K562 (cell line): ENCODE data around the gene SHB. TPM values are rescaled to one million over a fixed set of nuclear protein-coding genes. Genes with fewer than 3 reads are reported as not detected.

ENCODE experiments used
- ATAC-seq: fragments of 200-7000 bp; cut with Tn5 transposase; 3 replicates; pipeline ENCODE4 v1.9.1; 2020; ENCODE audit warnings: moderate library complexity
- BruUV-seq: library from RNA; stranded (reverse); fragments of 400-500 nt; replicated peaks from 2 replicates; lab custom pipeline; 2021; lab: Mats Ljungman, UMichigan
- CTCF ChIA-PET: fragments of 300-600 bp; formaldehyde crosslinking; extraction: SDS; loops from one replicate; lab custom pipeline; 2021; ENCODE audit warnings: low intra/inter-chr PET ratio; lab: Yijun Ruan, JAX
- POLR2A ChIA-PET: fragments of 300-600, 350-650 bp; sonication (Branson Sonifier 250); formaldehyde crosslinking; extraction: SDS; loops from one replicate; lab custom pipeline; 2021; ENCODE audit warnings: antibody characterized with exemption, inconsistent platforms; lab: Yijun Ruan, JAX
- DNase-seq, 4 experiments: peaks; one replicate each; pipeline versions ENCODE4 v3.0.0 to v3.0.0-alpha.2; 2011 to 2018; ENCODE audit warnings: low spot score in 3 of 4, mixed read lengths in 3 of 4; ENCODE audit errors: extremely low read depth in 1 of 4
- FAIRE-seq: peaks from 2 replicates; lab custom pipeline; 2011; peaks lifted over from hg19 to GRCh38; lab: Jason Lieb, UNC
- H2AFZ ChIP-seq: 2 replicates; pipeline ENCODE4 v1.6.0; 2011; ENCODE audit warnings: low read depth, low read length, control low read depth, inconsistent platforms
- H3K27ac ChIP-seq: fragments of 200-600 bp; 3 replicates; pipeline ENCODE4 v1.8.0; 2011; ENCODE audit warnings: low read depth, mild to moderate bottlenecking, control low read depth, inconsistent platforms, low read length, moderate library complexity, mixed read lengths; ENCODE audit errors: extremely low read depth
- H3K27me3 ChIP-seq, 2 experiments: fragments of 300-600 bp in 1 of 2; 2 replicates in 1 of 2; 3 replicates in 1 of 2; pipeline versions ENCODE4 v1.6.0 to v1.8.0; 2011; ENCODE audit warnings: inconsistent platforms in 2 of 2, low read length in 2 of 2, mild to moderate bottlenecking in 1 of 2, mixed read lengths in 1 of 2, moderate library complexity in 1 of 2; ENCODE audit not compliant: control insufficient read depth in 2 of 2, insufficient read depth in 2 of 2
- H3K36me3 ChIP-seq: fragments of 300-600 bp; 3 replicates; pipeline ENCODE4 v1.8.0; 2011; ENCODE audit warnings: mild to moderate bottlenecking, low read length, inconsistent platforms; ENCODE audit not compliant: control insufficient read depth, insufficient read depth
- H3K4me1 ChIP-seq, 2 experiments: fragments of 200-600 bp in 1 of 2; replicated peaks in 1 of 2; 2 replicates in 1 of 2; 3 replicates in 1 of 2; pipeline versions ENCODE4 v1.5.1 to v1.8.0; 2011; ENCODE audit warnings: inconsistent platforms in 2 of 2, low read length in 2 of 2, mild to moderate bottlenecking in 1 of 2, mixed read lengths in 1 of 2, moderate library complexity in 1 of 2; ENCODE audit not compliant: control insufficient read depth in 2 of 2, insufficient read depth in 2 of 2
- H3K4me2 ChIP-seq: 2 replicates; pipeline ENCODE4 v1.6.1; 2011; ENCODE audit warnings: low read length, control low read depth, inconsistent platforms, mixed read lengths; ENCODE audit not compliant: insufficient read depth
- H3K4me3 ChIP-seq: fragments of 200-600 bp; sonication (generic), shearing (Covaris generic); 2 replicates; pipeline ENCODE4 v1.5.1; 2016; ENCODE audit warnings: control low read depth, inconsistent platforms
- H3K79me2 ChIP-seq: fragments of 200-600 bp; 3 replicates; pipeline ENCODE4 v1.8.0; 2011; ENCODE audit warnings: low read length, inconsistent platforms; ENCODE audit not compliant: control insufficient read depth, insufficient read depth
- H3K9ac ChIP-seq, 2 experiments: 2 replicates each; pipeline versions ENCODE4 v1.6.0 to v1.6.1; 2011; ENCODE audit warnings: low read depth in 2 of 2, low read length in 2 of 2, control low read depth in 1 of 2, inconsistent platforms in 1 of 2, mild to moderate bottlenecking in 1 of 2, mixed read lengths in 1 of 2; ENCODE audit not compliant: insufficient read depth in 1 of 2
- H3K9me1 ChIP-seq: one replicate; pipeline ENCODE4 v1.6.0; 2011; ENCODE audit warnings: inconsistent platforms, mild to moderate bottlenecking, low read length, moderate library complexity; ENCODE audit not compliant: control insufficient read depth, insufficient read depth
- H3K9me3 ChIP-seq: replicated peaks from 2 replicates; pipeline ENCODE4 v1.5.1; 2011; ENCODE audit warnings: low read depth, low read length, inconsistent platforms; ENCODE audit not compliant: control insufficient read depth, insufficient read depth
- H4K20me1 ChIP-seq: replicated peaks from 2 replicates; pipeline ENCODE4 v1.6.1; 2011; ENCODE audit warnings: low read length, inconsistent platforms, mixed read lengths; ENCODE audit not compliant: control insufficient read depth, insufficient read depth
- CCNT2 ChIP-seq: IDR thresholded peaks from 2 replicates; pipeline ENCODE4 v1.6.1; 2011; ENCODE audit warnings: borderline replicate concordance, low read depth, mild to moderate bottlenecking, moderate library complexity, mixed read lengths, low read length; ENCODE audit not compliant: insufficient read length; ENCODE audit errors: extremely low read depth
- KDM4B ChIP-seq, 2 experiments: fragments of 450-650 bp in 1 of 2; sonication (generic) in 1 of 2; IDR thresholded peaks; 2 replicates each; pipeline ENCODE4 v1.6.1; 2016 to 2017; ENCODE audit warnings: borderline replicate concordance in 2 of 2, antibody characterized with exemption in 1 of 2, low read depth in 1 of 2, mild to moderate bottlenecking in 1 of 2
- NBN ChIP-seq: fragments of 450-650 bp; IDR thresholded peaks from 2 replicates; pipeline ENCODE4 v1.6.1; 2016; ENCODE audit warnings: low read depth, mild to moderate bottlenecking
- PTTG1 ChIP-seq: fragments of 450-650 bp; IDR thresholded peaks from 2 replicates; pipeline ENCODE4 v1.6.1; 2016; ENCODE audit warnings: low read depth, mild to moderate bottlenecking, missing genetic modification characterization, missing compliant biosample characterization
- SMAD1 ChIP-seq: fragments of 150-350 bp; IDR thresholded peaks from 2 replicates; pipeline ENCODE4 v1.6.1; 2014; ENCODE audit warnings: low read length, low read depth; ENCODE audit not compliant: partially characterized antibody
- ZFX ChIP-seq: sonication (generic); formaldehyde crosslinking; IDR thresholded peaks from 2 replicates; pipeline ENCODE4 v1.8.0; 2022; ENCODE audit warnings: mild to moderate bottlenecking, missing genetic modification reagents, moderate library complexity
- ZNF561 ChIP-seq: fragments of 450-650 bp; formaldehyde crosslinking; conservative IDR thresholded peaks from 2 replicates; pipeline ENCODE4 v1.4.0; 2020; ENCODE audit warnings: mild to moderate bottlenecking, moderate library complexity
- whole genome bisulfite sequencing: fragments of 100-300 bp; shearing (Covaris generic); methylation state at CpG from one replicate; pipeline ENCODE4 v1.1.6; 2016; ENCODE audit warnings: low coverage, mixed read lengths; ENCODE audit not compliant: insufficient coverage; ENCODE audit errors: missing lambda C conversion rate; 5-methylcytosine and 5-hydroxymethylcytosine counted together
- in situ Hi-C: fragments of 300-500 bp; cut with MboI; formaldehyde crosslinking; loops from 4 replicates; pipeline ENCODE4 v1.15.0; 2018; ENCODE audit warnings: inconsistent platforms, mixed read lengths
- intact Hi-C: fragments of 100-400 bp; cut with micrococcal nuclease; formaldehyde crosslinking; loops from 2 replicates; pipeline ENCODE4 v1.14.2; 2022
- polyA plus RNA-seq, 8 experiments: library from polyadenylated mRNA; depleted of rRNA in 4 of 8; stranded (reverse) in 5 of 8; unstranded in 3 of 8; fragments of >200 nt; fragmentation: Nextera tagmentation in 2 of 8; fragmentation: Illumina TruSeq in 1 of 8; extraction: Ambion mirVana in 2 of 8; extraction: Trizol in 1 of 8; gene quantifications; 2 replicates each; pipeline versions ENCODE4 v1.2.1 to v1.2.3, GENCODE V29; 2011 to 2014; ENCODE audit warnings: inconsistent platforms in 1 of 8, missing spikeins in 1 of 8
- total RNA-seq, 7 experiments: library from RNA; depleted of rRNA in 6 of 7; stranded (reverse); fragments of >200 nt in 6 of 7; fragmentation: Illumina TruSeq in 2 of 7; extraction: Trizol in 2 of 7; gene quantifications; 2 replicates each; pipeline versions ENCODE4 v1.2.1 to v1.2.3, GENCODE V29; 2011 to 2021; ENCODE audit warnings: low replicate concordance in 1 of 7
- TF ChIP-seq, protein P1 (sequence below), 2 experiments: fragments of 450-650 bp in 1 of 2; sonication (generic) in 1 of 2; formaldehyde crosslinking in 1 of 2; IDR thresholded peaks in 1 of 2; conservative IDR thresholded peaks in 1 of 2; 2 replicates each; pipeline versions ENCODE4 v1.6.1 to v1.8.1; 2016 to 2023; ENCODE audit warnings: mild to moderate bottlenecking in 2 of 2, moderate library complexity in 2 of 2, inconsistent platforms in 1 of 2, missing genetic modification reagents in 1 of 2
- TF ChIP-seq, protein P2 (sequence below): fragments of 450-650 bp; IDR thresholded peaks from 2 replicates; pipeline ENCODE4 v1.7.0; 2016; ENCODE audit warnings: borderline replicate concordance
- TF ChIP-seq, protein P3 (sequence below): sonication (generic); formaldehyde crosslinking; IDR thresholded peaks from 2 replicates; pipeline ENCODE4 v1.8.1; 2023; ENCODE audit warnings: missing genetic modification reagents, mild to moderate bottlenecking, borderline replicate concordance

SHB gene
- total and polyA plus RNA-seq, 9 of the 15 experiments (the other 6 are each of a cell fraction or from before 2014, with no cell fraction given): 0.78 to 16.0 (median 5.3) TPM

GRCh38 chr9:38081356-38082108 is 12.5 kb upstream of the SHB start:
- BruUV-seq: no TSS peak
- ATAC-seq (no peak; the same call in 2 of the 3 replicates), FAIRE-seq (no peak), DNase-seq (no peak)
- intact Hi-C loops: loop anchor here (10.0 kb wide), 1 partner anchor 173 kb away; no protein-coding TSS in a partner anchor
- no peaks in the 10 kb centered on the region for H4K20me1 ChIP-seq
- H3K27me3 ChIP-seq: peaks cover 19 to 35% of the 10 kb centered on the region in 2 experiments; a peak in 4 of 5 replicates
- H3K9me3 ChIP-seq: no peaks in the 10 kb centered on the region
- TF ChIP-seq NBN (no peak), PTTG1 (tag) (no peak), SMAD1 (no peak), ZNF561 (CRISPR knock-in tag) (no peak), CCNT2 (no peak), KDM4B (IDR thresholded peaks at IDR 0.05; ENCODE audit: borderline replicate concordance in 2 of 2, low read depth in 1 of 2) (no peak), ZFX (CRISPR knock-in tag) (no peak)
- TF ChIP-seq, protein P1, sequence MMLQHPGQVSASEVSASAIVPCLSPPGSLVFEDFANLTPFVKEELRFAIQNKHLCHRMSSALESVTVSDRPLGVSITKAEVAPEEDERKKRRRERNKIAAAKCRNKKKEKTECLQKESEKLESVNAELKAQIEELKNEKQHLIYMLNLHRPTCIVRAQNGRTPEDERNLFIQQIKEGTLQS (IDR thresholded peaks at IDR 0.05): no peak
- TF ChIP-seq, protein P1 (CRISPR knock-in tag; conservative IDR thresholded peaks at IDR 0.05): no peak
- TF ChIP-seq, protein P2, sequence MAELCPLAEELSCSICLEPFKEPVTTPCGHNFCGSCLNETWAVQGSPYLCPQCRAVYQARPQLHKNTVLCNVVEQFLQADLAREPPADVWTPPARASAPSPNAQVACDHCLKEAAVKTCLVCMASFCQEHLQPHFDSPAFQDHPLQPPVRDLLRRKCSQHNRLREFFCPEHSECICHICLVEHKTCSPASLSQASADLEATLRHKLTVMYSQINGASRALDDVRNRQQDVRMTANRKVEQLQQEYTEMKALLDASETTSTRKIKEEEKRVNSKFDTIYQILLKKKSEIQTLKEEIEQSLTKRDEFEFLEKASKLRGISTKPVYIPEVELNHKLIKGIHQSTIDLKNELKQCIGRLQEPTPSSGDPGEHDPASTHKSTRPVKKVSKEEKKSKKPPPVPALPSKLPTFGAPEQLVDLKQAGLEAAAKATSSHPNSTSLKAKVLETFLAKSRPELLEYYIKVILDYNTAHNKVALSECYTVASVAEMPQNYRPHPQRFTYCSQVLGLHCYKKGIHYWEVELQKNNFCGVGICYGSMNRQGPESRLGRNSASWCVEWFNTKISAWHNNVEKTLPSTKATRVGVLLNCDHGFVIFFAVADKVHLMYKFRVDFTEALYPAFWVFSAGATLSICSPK: no peak
- TF ChIP-seq, protein P3, sequence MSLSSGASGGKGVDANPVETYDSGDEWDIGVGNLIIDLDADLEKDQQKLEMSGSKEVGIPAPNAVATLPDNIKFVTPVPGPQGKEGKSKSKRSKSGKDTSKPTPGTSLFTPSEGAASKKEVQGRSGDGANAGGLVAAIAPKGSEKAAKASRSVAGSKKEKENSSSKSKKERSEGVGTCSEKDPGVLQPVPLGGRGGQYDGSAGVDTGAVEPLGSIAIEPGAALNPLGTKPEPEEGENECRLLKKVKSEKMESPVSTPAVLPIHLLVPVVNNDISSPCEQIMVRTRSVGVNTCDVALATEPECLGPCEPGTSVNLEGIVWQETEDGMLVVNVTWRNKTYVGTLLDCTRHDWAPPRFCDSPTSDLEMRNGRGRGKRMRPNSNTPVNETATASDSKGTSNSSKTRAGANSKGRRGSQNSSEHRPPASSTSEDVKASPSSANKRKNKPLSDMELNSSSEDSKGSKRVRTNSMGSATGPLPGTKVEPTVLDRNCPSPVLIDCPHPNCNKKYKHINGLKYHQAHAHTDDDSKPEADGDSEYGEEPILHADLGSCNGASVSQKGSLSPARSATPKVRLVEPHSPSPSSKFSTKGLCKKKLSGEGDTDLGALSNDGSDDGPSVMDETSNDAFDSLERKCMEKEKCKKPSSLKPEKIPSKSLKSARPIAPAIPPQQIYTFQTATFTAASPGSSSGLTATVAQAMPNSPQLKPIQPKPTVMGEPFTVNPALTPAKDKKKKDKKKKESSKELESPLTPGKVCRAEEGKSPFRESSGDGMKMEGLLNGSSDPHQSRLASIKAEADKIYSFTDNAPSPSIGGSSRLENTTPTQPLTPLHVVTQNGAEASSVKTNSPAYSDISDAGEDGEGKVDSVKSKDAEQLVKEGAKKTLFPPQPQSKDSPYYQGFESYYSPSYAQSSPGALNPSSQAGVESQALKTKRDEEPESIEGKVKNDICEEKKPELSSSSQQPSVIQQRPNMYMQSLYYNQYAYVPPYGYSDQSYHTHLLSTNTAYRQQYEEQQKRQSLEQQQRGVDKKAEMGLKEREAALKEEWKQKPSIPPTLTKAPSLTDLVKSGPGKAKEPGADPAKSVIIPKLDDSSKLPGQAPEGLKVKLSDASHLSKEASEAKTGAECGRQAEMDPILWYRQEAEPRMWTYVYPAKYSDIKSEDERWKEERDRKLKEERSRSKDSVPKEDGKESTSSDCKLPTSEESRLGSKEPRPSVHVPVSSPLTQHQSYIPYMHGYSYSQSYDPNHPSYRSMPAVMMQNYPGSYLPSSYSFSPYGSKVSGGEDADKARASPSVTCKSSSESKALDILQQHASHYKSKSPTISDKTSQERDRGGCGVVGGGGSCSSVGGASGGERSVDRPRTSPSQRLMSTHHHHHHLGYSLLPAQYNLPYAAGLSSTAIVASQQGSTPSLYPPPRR (CRISPR knock-in tag): no peak
- no peaks in the 10 kb centered on the region for H3K9me1 ChIP-seq
- 7% methylated on average over 8 of the region's 8 CpGs for WGBS
- ChIA-PET CTCF (no interaction called here), POLR2A (interaction anchor here (1.0 kb wide), 1 partner anchor 73 kb away, joined by 3 read pairs; no protein-coding TSS in a partner anchor)
- H3K4me3 ChIP-seq: no peak overlapping the region
- H2AFZ ChIP-seq: no peak overlapping the region
- H3K36me3 ChIP-seq: no peaks in the 10 kb centered on the region
- in situ Hi-C loops: no loop called here
- no peaks in the 10 kb centered on the region for H3K4me1 ChIP-seq
- no peak overlapping the region for H3K27ac ChIP-seq
- no peak overlapping the region for H3K4me2 ChIP-seq
- H3K79me2 ChIP-seq: no peaks in the 10 kb centered on the region
- no peak overlapping the region for H3K9ac ChIP-seq
